Sigmoid colon (tissue), 4 donors: ENCODE data around the gene MITF.

ENCODE experiments used
- EP300 ChIP-seq, 4 donors: sonication (generic); formaldehyde crosslinking; IDR thresholded peaks; one replicate each; pipeline ENCODE4 v1.6.1; 2017; ENCODE audit warnings: antibody characterized with exemption in 4 of 4
- POLR2A ChIP-seq, 2 donors: fragments of 450-650 bp; IDR thresholded peaks; one replicate each; pipeline ENCODE4 v1.6.1; 2016; ENCODE audit warnings: antibody characterized with exemption in 2 of 2, mild to moderate bottlenecking in 2 of 2, moderate library complexity in 2 of 2
- POLR2AphosphoS5 ChIP-seq, 4 donors: sonication (generic); formaldehyde crosslinking; IDR thresholded peaks; one replicate each; pipeline ENCODE4 v1.6.1; 2017; ENCODE audit warnings: antibody characterized with exemption in 4 of 4
- TF ChIP-seq, protein P1 (sequence below), 4 experiments: fragments of 450-650 bp in 3 of 4; fragments of 200-600 bp in 1 of 4; IDR thresholded peaks; one replicate each; pipeline ENCODE4 v1.5.1; 2016 to 2019; ENCODE audit warnings: antibody characterized with exemption in 4 of 4, mild to moderate bottlenecking in 3 of 4, moderate library complexity in 2 of 4

DNA sequence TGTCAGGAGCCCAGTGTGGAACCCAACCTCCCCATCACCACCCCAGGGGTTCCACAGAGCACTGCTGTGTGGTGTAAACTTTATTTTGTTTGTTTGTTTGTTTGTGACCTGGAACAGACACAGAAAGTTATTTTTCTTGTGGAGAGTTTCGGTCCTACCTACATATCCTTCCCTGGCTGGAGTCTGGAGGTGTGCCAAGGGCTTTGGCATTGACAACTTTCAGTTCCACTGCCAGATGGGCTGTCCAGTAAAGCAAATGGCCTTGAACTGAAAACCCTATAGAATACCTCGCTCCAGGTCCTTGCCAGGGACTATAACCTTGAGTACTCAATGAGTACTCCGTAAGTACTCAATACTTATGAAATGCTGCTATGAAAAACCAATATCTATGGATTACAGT lies 103.5 kb downstream of the MITF start:
- TF ChIP-seq, protein P1, sequence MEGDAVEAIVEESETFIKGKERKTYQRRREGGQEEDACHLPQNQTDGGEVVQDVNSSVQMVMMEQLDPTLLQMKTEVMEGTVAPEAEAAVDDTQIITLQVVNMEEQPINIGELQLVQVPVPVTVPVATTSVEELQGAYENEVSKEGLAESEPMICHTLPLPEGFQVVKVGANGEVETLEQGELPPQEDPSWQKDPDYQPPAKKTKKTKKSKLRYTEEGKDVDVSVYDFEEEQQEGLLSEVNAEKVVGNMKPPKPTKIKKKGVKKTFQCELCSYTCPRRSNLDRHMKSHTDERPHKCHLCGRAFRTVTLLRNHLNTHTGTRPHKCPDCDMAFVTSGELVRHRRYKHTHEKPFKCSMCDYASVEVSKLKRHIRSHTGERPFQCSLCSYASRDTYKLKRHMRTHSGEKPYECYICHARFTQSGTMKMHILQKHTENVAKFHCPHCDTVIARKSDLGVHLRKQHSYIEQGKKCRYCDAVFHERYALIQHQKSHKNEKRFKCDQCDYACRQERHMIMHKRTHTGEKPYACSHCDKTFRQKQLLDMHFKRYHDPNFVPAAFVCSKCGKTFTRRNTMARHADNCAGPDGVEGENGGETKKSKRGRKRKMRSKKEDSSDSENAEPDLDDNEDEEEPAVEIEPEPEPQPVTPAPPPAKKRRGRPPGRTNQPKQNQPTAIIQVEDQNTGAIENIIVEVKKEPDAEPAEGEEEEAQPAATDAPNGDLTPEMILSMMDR (IDR thresholded peaks at IDR 0.05): no peak
- no peak for TF ChIP-seq POLR2A (IDR thresholded peaks at IDR 0.05)
- TF ChIP-seq POLR2AphosphoS5 (IDR thresholded peaks at IDR 0.05): no peak
- TF ChIP-seq EP300 (IDR thresholded peaks at IDR 0.05): no peak
